ENCODE measurements around the gene NHLRC3. TPM values are rescaled to one million over a fixed set of nuclear protein-coding genes. Genes with fewer than 3 reads are reported as not detected.
"Not testable (repeated sequence)": the region's sequence is repeated elsewhere in the genome, so short reads cannot be mapped to it uniquely, and the experiment has no call there.

Gene NHLRC3
- total RNA-seq, 1 experiment from 2014 or later: 35.5 TPM

DNA sequence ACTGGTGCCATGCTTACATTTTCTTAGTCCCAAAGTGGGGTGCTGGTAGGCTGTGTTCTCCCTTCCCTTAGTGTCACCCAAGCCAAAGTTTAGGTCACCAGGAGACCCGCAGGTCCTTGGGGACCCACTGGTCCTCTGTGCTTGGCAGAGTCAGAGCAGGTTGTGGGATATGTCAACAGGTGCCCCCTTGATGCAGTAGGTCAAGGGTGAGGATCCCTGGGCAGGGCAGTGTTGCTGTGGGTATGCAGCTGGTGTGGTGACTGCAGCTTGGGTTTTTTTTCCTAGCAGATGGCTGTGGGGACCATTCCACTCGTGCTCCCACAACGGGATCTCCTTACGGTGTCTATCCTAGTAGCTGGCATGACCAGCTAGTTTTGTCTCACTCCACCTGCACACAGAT, 23.7 kb downstream of the NHLRC3 start:
- H3K36me3 ChIP-seq: peaks cover 3% of the 10 kb centered on the region; the same call in 1 of the 2 replicates
- no peak overlapping the region for H3K27ac ChIP-seq
- no peak for DNase-seq
- H3K9me3 ChIP-seq (replicated peaks): no peaks in the 10 kb centered on the region
- no peak overlapping the region for H3K4me3 ChIP-seq
- H3K27me3 ChIP-seq: no peaks in the 10 kb centered on the region
- no peaks in the 10 kb centered on the region for H3K4me1 ChIP-seq

DNA sequence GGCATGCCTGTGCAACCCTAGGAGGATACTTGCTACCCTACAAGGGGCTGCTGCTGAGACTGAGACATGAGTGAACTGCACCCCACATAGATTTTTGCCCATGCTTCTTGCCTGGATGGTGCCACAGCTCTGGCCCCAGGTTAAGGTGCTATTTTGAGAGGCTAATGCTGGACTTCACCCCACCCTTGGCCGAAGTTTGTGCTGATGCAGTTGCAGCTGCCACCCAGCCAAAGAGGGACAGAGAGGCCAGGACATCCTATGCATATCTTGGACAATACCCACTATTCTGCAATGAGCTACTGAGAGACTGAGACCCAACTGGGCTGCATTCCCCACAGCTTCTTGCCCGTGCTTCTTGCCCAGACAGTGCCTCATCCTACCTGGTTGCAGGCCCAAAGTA, 34.6 kb downstream of the NHLRC3 start:
- Histone ChIP-seq H3K36me3 (no peaks in the 10 kb centered on the region), H3K27ac (no peak overlapping the region), H3K4me1 (no peaks in the 10 kb centered on the region), H3K27me3 (no peaks in the 10 kb centered on the region), H3K9me3 (replicated peaks) (no peaks in the 10 kb centered on the region; the same call in 1 of the 2 replicates), H3K4me3 (no peak overlapping the region)
- no peak for DNase-seq

DNA sequence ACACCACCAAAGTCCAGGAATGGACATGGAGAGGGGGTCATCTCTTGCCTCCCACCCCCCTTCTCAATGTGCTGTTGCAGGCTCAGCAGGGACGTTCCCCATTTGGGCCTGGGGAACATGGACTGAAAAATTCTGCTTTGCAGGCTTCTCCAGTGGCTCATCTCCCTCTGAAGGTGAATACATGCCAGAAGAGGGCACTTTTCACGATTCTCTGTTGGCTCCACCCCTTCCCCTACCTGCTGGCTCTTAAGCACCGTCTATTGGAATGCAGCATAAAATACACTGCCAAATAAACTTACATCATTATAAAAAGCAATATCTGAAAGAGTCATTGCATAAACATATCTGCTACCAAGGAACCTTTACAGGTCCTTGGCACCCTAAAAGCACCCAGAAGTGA, 35.7 kb downstream of the NHLRC3 start:
- H3K27ac ChIP-seq: no peak overlapping the region
- H3K4me1 ChIP-seq: no peaks in the 10 kb centered on the region
- no peaks in the 10 kb centered on the region for H3K9me3 ChIP-seq (replicated peaks)
- no peak overlapping the region for H3K4me3 ChIP-seq
- H3K27me3 ChIP-seq: no peaks in the 10 kb centered on the region
- H3K36me3 ChIP-seq: no peaks in the 10 kb centered on the region
- no peak for DNase-seq

DNA sequence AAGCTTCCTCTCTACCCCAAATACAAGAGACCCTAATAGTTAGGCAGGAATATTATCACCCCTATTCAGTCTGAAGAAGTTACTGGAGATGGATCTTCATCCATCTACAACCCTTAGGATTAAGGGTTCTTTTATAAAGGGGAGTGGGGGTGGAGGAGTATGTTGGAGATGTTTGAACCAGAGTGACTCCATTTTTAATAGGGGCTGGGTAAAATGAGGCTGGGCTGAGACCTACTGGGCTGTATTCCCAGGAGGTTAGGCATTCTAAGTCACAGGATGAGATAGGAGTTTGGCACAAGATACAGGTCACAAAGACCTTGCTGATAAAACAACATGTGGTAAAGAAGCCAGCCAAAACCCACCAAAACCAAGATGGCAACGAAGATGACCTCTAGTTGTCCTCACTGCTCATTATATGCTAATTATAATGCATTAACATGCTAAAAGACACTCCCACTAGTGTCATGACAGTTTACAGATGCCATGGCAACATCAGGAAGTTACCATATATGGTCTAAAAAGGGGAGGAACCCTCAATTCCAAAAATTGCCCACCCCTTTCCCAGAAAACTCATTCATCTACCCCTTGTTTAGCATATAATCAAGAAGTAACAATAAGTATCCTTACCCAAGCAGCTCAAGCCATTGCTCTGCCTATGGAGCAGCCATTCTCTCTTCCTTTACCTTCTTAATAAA, 48.1 kb downstream of the NHLRC3 start:
- H3K4me1 ChIP-seq: peaks cover 13% of the 10 kb centered on the region
- not testable (repeated sequence) for H3K36me3 ChIP-seq; H3K4me3 ChIP-seq; H3K27ac ChIP-seq; H3K9me3 ChIP-seq (replicated peaks); H3K27me3 ChIP-seq; DNase-seq

DNA sequence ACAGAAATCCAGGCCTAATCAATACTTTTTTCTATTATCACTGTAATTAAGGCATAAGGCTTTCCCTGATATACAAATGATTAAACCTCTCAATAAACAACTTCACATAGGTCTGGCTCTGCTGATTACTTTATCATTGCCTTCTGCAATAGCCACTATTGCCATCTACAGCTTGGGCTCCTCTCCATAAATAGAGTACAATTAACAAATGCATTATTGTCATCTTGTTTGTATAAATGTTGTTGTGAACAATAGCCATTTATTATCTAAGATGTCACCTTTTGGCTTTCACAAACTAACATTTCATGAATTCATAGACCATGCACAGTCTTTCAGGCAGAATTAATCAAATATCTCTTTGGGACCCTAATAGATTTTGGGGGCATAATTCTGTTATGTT, 53.3 kb downstream of the NHLRC3 start:
- Histone ChIP-seq H3K27ac (no peak overlapping the region), H3K27me3 (no peaks in the 10 kb centered on the region), H3K36me3 (no peaks in the 10 kb centered on the region), H3K9me3 (replicated peaks) (0 out of 2 replicates have a peak, but pooled peaks cover 3% of the 10 kb centered on the region), H3K4me3 (no peak overlapping the region), H3K4me1 (peaks cover 38% of the 10 kb centered on the region)
- DNase-seq: no peak

DNA sequence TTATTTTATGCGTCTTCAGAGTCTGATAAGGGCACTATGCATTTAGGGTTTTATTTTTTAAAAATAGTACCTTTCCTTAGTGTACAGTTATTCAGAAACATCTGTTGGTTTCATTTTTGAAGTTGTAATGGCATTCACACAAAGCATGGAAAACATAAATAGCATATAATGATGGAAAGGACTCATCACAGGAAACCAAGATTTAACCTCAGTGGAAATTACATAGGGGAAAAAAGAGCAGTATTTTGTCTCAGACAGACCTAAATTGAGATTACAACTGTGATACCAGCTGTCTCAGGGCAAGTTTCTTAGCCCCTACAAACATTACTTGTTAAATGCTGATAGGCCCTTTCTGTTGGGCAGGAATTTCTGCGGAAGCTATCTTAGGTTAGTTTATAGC, 57.2 kb downstream of the NHLRC3 start:
- DNase-seq: peak in 1 of 2 experiments; percentile 22
- Histone ChIP-seq H3K27ac (no peak overlapping the region; the same call in 1 of the 2 replicates), H3K9me3 (replicated peaks) (0 out of 2 replicates have a peak, but pooled peaks cover 3% of the 10 kb centered on the region), H3K4me3 (no peak overlapping the region), H3K27me3 (no peaks in the 10 kb centered on the region), H3K36me3 (no peaks in the 10 kb centered on the region), H3K4me1 (peaks cover 44% of the 10 kb centered on the region)

DNA sequence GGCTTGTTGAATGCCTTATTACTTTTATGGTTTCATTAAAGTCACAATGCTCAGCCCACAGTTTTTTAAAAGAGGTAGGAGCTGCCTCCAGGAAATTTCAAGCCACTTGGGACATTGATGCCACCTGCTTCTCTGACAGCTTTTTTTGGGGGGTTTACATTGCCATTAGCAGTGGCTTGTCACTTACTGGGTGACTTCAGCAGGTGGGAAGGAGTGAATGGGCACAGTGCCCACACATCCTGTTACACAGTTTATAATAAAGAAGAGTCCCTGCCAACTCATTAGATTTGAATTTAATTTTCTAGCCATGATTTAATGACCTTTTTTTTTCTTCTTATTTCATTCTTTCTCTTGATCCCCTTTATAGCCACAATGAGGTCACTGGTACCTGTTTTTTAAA, 61.0 kb downstream of the NHLRC3 start:
- H3K36me3 ChIP-seq: no peaks in the 10 kb centered on the region
- H3K9me3 ChIP-seq (replicated peaks): no peaks in the 10 kb centered on the region
- DNase-seq: peak in 1 of 2 experiments; percentile 40
- no peak overlapping the region for H3K4me3 ChIP-seq
- H3K27ac ChIP-seq: no peak overlapping the region
- peaks cover 66% of the 10 kb centered on the region for H3K4me1 ChIP-seq
- no peaks in the 10 kb centered on the region for H3K27me3 ChIP-seq

Other genes starting within 250 kb of the NHLRC3 start
- not detected in 2 replicates for gene STOML3, start 47.6 kb upstream of the NHLRC3 start, total RNA-seq (2014; rRNA removed; shearing (Covaris generic))
- gene PROSER1, start 367 bp upstream of the NHLRC3 start, total RNA-seq (2014; rRNA removed; shearing (Covaris generic)): 33.7 and 39.0 TPM in 2 replicates

Data from SJCRH30 (cell line).